GM23248 (cell line): Measurements from ENCODE around the gene COX19.

Experiments used
- EZH2 ChIP-seq: fragments of 200-600 bp; sonication (generic); IDR thresholded peaks from 2 replicates; pipeline ENCODE4 v1.6.1; 2018; ENCODE audit warnings: antibody characterized with exemption, mild to moderate bottlenecking; ENCODE audit not compliant: insufficient read depth, poor library complexity, severe bottlenecking
- EZH2phosphoT487 ChIP-seq: fragments of 200-600 bp; sonication (generic); IDR thresholded peaks from 2 replicates; pipeline ENCODE4 v1.6.1; 2018; ENCODE audit warnings: antibody characterized with exemption, moderate library complexity, mild to moderate bottlenecking, low read depth; ENCODE audit not compliant: insufficient read depth

GRCh38 chr7:991729-992656 is 16.6 kb upstream of the COX19 start:
- no peak for TF ChIP-seq EZH2
- no peak for TF ChIP-seq EZH2phosphoT487
